Nephron (organoid): ENCODE data around the gene CCAR1.
"Not testable (repeated sequence)": the region's sequence is repeated elsewhere in the genome, so short reads cannot be mapped to it uniquely, and the experiment has no call there.

Experiments
- H3K27ac Mint-ChIP-seq, 3 experiments: 2 replicates each; pipeline ENCODE4 v1.8.0; 2020; ENCODE audit warnings: mixed read lengths in 3 of 3, mild to moderate bottlenecking in 2 of 3, moderate library complexity in 1 of 3
- H3K27me3 Mint-ChIP-seq: 2 replicates; pipeline ENCODE4 v1.8.0; 2021; ENCODE audit warnings: low read depth, mild to moderate bottlenecking, moderate library complexity, mixed read lengths
- H3K36me3 Mint-ChIP-seq: 2 replicates; pipeline ENCODE4 v1.8.0; 2020; ENCODE audit warnings: low read depth, mixed read lengths
- H3K4me1 Mint-ChIP-seq: 2 replicates; pipeline ENCODE4 v1.8.0; 2020; ENCODE audit warnings: mixed read lengths
- H3K4me3 Mint-ChIP-seq, 3 experiments: 2 replicates each; pipeline ENCODE4 v1.8.0; 2020; ENCODE audit warnings: mild to moderate bottlenecking in 3 of 3, mixed read lengths in 3 of 3, moderate library complexity in 2 of 3
- H3K9me3 Mint-ChIP-seq: 2 replicates; pipeline ENCODE4 v1.8.0; 2020; ENCODE audit warnings: mixed read lengths
- CTCF ChIP-seq, 3 experiments: fragments of 200-600 bp; sonication (generic); IDR thresholded peaks; one replicate each; pipeline ENCODE4 v1.5.0; 2021; ENCODE audit warnings: antibody characterized with exemption in 3 of 3; ENCODE audit not compliant: unreplicated experiment in 3 of 3

CCAR1 gene

GRCh38 chr10:68831961-68832455 is 111.0 kb downstream of the CCAR1 start:
- H3K4me1 Mint-ChIP-seq: no peaks in the 10 kb centered on the region
- no peaks in the 10 kb centered on the region for H3K9me3 Mint-ChIP-seq
- TF ChIP-seq CTCF (IDR thresholded peaks at IDR 0.05; ENCODE audit: unreplicated experiment in 3 of 3): no peak
- no peak overlapping the region for H3K4me3 Mint-ChIP-seq
- no peak overlapping the region for H3K27ac Mint-ChIP-seq
- no peaks in the 10 kb centered on the region for H3K27me3 Mint-ChIP-seq
- no peaks in the 10 kb centered on the region for H3K36me3 Mint-ChIP-seq

GRCh38 chr10:68832601-68833000 is 111.6 kb downstream of the CCAR1 start:
- no peaks in the 10 kb centered on the region for H3K27me3 Mint-ChIP-seq

GRCh38 chr10:68837626-68838322 is 116.7 kb downstream of the CCAR1 start:
- Mint-ChIP-seq H3K36me3 (no peaks in the 10 kb centered on the region), H3K4me1 (no peaks in the 10 kb centered on the region), H3K9me3 (no peaks in the 10 kb centered on the region), H3K27me3 (peaks cover 3% of the 10 kb centered on the region), H3K4me3 (no peak overlapping the region), H3K27ac (no peak overlapping the region)
- TF ChIP-seq CTCF (IDR thresholded peaks at IDR 0.05; ENCODE audit: unreplicated experiment in 3 of 3): no peak

More at GRCh38 chr10:68832601-68833000, 111.6 kb downstream of the CCAR1 start:
- Mint-ChIP-seq H3K4me1 (no peaks in the 10 kb centered on the region), H3K27ac (no peak overlapping the region), H3K9me3 (no peaks in the 10 kb centered on the region), H3K36me3 (no peaks in the 10 kb centered on the region), H3K4me3 (no peak overlapping the region)
- TF ChIP-seq CTCF (IDR thresholded peaks at IDR 0.05; ENCODE audit: unreplicated experiment in 3 of 3): no peak

- not testable (repeated sequence) for H3K27me3 Mint-ChIP-seq, H3K4me1 Mint-ChIP-seq, H3K27ac Mint-ChIP-seq
Measured at GRCh38 chr10:68840650-68841049, 119.6 kb downstream of the CCAR1 start.

More at GRCh38 chr10:68840650-68841049, 119.6 kb downstream of the CCAR1 start:
- not testable (repeated sequence) for H3K36me3 Mint-ChIP-seq, H3K4me3 Mint-ChIP-seq, H3K9me3 Mint-ChIP-seq
